Activated CD8-positive, alpha-beta memory T cell treated with anti-CD3 and anti-CD28 coated beads, Interleukin-2, amount 10 ng/mL, durations not matched to agents 7 days and 5 days (primary cell): ENCODE measurements around the gene ME3. TPM values are rescaled to one million over a fixed set of nuclear protein-coding genes. Genes with fewer than 3 reads are reported as not detected.

Experiments
- ATAC-seq: fragments of 150-1000 bp; cut with Tn5 transposase; one replicate; pipeline ENCODE4 v1.10.0; 2021; ENCODE audit warnings: moderate library complexity
- CTCF ChIA-PET: fragments of 350-600 bp; sonication (Branson Sonifier 250); formaldehyde crosslinking; loops from one replicate; lab custom pipeline; 2021; ENCODE audit warnings: antibody characterized with exemption; lab: Charles Lee
- DNase-seq: peaks from one replicate; pipeline ENCODE4 v3.0.0-alpha.2; 2020
- H3K27ac Mint-ChIP-seq: one replicate; pipeline ENCODE4 v1.8.0; 2021; ENCODE audit warnings: mild to moderate bottlenecking, mixed read lengths
- H3K27me3 Mint-ChIP-seq: one replicate; pipeline ENCODE4 v1.8.0; 2021; ENCODE audit warnings: mixed read lengths
- H3K36me3 Mint-ChIP-seq: one replicate; pipeline ENCODE4 v1.8.0; 2021; ENCODE audit warnings: mild to moderate bottlenecking, mixed read lengths
- H3K4me1 Mint-ChIP-seq: one replicate; pipeline ENCODE4 v1.8.0; 2021; ENCODE audit warnings: mixed read lengths
- H3K4me3 Mint-ChIP-seq: one replicate; pipeline ENCODE4 v1.8.0; 2021; ENCODE audit warnings: mild to moderate bottlenecking, moderate library complexity, mixed read lengths
- H3K9me3 Mint-ChIP-seq: one replicate; pipeline ENCODE4 v1.8.0; 2022; ENCODE audit warnings: low read depth, mixed read lengths
- total RNA-seq, 2 experiments: library from RNA; stranded (reverse); gene quantifications; one replicate each; pipeline ENCODE4 v1.2.3, GENCODE V29; 2021

Gene ME3
- total RNA-seq, 2 experiments from 2014 or later = 0.79 to 1.3 TPM

GRCh38 chr11:86460461-86461385 lies 211.7 kb downstream of the ME3 start:
- Mint-ChIP-seq H3K4me3 (no peak overlapping the region), H3K36me3 (no peaks in the 10 kb centered on the region), H3K27ac (peak overlapping the region; percentile 14), H3K4me1 (peaks cover 7% of the 10 kb centered on the region), H3K9me3 (no peaks in the 10 kb centered on the region), H3K27me3 (no peaks in the 10 kb centered on the region)
- CTCF ChIA-PET = interaction anchor here (1.0 to 2.8 kb wide), 3 partner anchors 11 to 147 kb away, joined by 3 to 9 read pairs (median 3); no protein-coding TSS in a partner anchor
- ATAC-seq (no peak), DNase-seq (no peak)

GRCh38 chr11:86459682-86460460 lies 212.5 kb downstream of the ME3 start:
- Mint-ChIP-seq H3K4me1 (peaks cover 7% of the 10 kb centered on the region), H3K27me3 (peaks cover 3% of the 10 kb centered on the region), H3K36me3 (no peaks in the 10 kb centered on the region), H3K4me3 (no peak overlapping the region), H3K9me3 (no peaks in the 10 kb centered on the region), H3K27ac (no peak overlapping the region)
- CTCF ChIA-PET = interaction anchor here (1.0 to 2.8 kb wide), 2 partner anchors 10 to 148 kb away, joined by 3 to 9 read pairs; no protein-coding TSS in a partner anchor
- DNase-seq = no peak
- ATAC-seq = no peak

- no peaks in the 10 kb centered on the region for H3K36me3 Mint-ChIP-seq
- DNase-seq (no peak), ATAC-seq (no peak)
- H3K27me3 Mint-ChIP-seq = peaks cover 3% of the 10 kb centered on the region
- H3K4me1 Mint-ChIP-seq = peaks cover 8% of the 10 kb centered on the region
- CTCF ChIA-PET = no interaction called here
- H3K4me3 Mint-ChIP-seq = no peak overlapping the region
- H3K9me3 Mint-ChIP-seq = no peaks in the 10 kb centered on the region
- H3K27ac Mint-ChIP-seq = no peak overlapping the region
These were observed 213.4 kb downstream of the ME3 start for GRCh38 chr11:86459002-86459385.

GRCh38 chr11:86458294-86459001 lies 214.0 kb downstream of the ME3 start:
- H3K4me3 Mint-ChIP-seq = no peak overlapping the region

GRCh38 chr11:86456075-86456939 lies 216.1 kb downstream of the ME3 start:
- CTCF ChIA-PET = interaction anchor here (0.7 to 5.2 kb wide), 14 partner anchors 8 to 362 kb away, joined by 3 to 24 read pairs (median 4); no protein-coding TSS in a partner anchor
- Mint-ChIP-seq H3K4me1 (peaks cover 11% of the 10 kb centered on the region), H3K4me3 (no peak overlapping the region), H3K27me3 (peaks cover 5% of the 10 kb centered on the region), H3K9me3 (no peaks in the 10 kb centered on the region), H3K27ac (no peak overlapping the region), H3K36me3 (no peaks in the 10 kb centered on the region)
- ATAC-seq (peak; percentile 83), DNase-seq (peak; percentile 86)

More at GRCh38 chr11:86458294-86459001, 214.0 kb downstream of the ME3 start:
- CTCF ChIA-PET = interaction anchor here (1.5 to 2.1 kb wide), 4 partner anchors 10 to 362 kb away, joined by 3 to 13 read pairs (median 9); no protein-coding TSS in a partner anchor
- H3K27ac Mint-ChIP-seq = no peak overlapping the region
- H3K4me1 Mint-ChIP-seq = peaks cover 11% of the 10 kb centered on the region
- no peak for DNase-seq
- H3K9me3 Mint-ChIP-seq = no peaks in the 10 kb centered on the region
- ATAC-seq = no peak
- H3K27me3 Mint-ChIP-seq = peaks cover 3% of the 10 kb centered on the region
- H3K36me3 Mint-ChIP-seq = no peaks in the 10 kb centered on the region

- ATAC-seq = no peak
- peaks cover 8% of the 10 kb centered on the region for H3K4me1 Mint-ChIP-seq
- H3K9me3 Mint-ChIP-seq = no peaks in the 10 kb centered on the region
- CTCF ChIA-PET = interaction anchor here (0.9 to 5.2 kb wide), 3 partner anchors 12 to 155 kb away, joined by 3 to 24 read pairs (median 5); no protein-coding TSS in a partner anchor
- H3K27ac Mint-ChIP-seq = no peak overlapping the region
- no peak overlapping the region for H3K4me3 Mint-ChIP-seq
- peaks cover 5% of the 10 kb centered on the region for H3K27me3 Mint-ChIP-seq
- no peak for DNase-seq
- no peaks in the 10 kb centered on the region for H3K36me3 Mint-ChIP-seq
These were observed 219.0 kb downstream of the ME3 start for GRCh38 chr11:86453290-86454030.

- Mint-ChIP-seq H3K27me3 (peaks cover 2% of the 10 kb centered on the region), H3K27ac (no peak overlapping the region), H3K36me3 (peaks cover 10% of the 10 kb centered on the region), H3K9me3 (peaks cover 2% of the 10 kb centered on the region), H3K4me3 (no peak overlapping the region), H3K4me1 (peaks cover 23% of the 10 kb centered on the region)
- ATAC-seq (no peak), DNase-seq (no peak)
- CTCF ChIA-PET = interaction anchor here (1.3 to 2.9 kb wide), 3 partner anchors 10 to 158 kb away, joined by 3 to 8 read pairs (median 6); no protein-coding TSS in a partner anchor
These were observed 222.3 kb downstream of the ME3 start for GRCh38 chr11:86449993-86450629.

GRCh38 chr11:86447763-86448480 lies 224.5 kb downstream of the ME3 start:
- peaks cover 21% of the 10 kb centered on the region for H3K4me1 Mint-ChIP-seq
- peaks cover 2% of the 10 kb centered on the region for H3K27me3 Mint-ChIP-seq
- H3K36me3 Mint-ChIP-seq = peaks cover 10% of the 10 kb centered on the region
- H3K9me3 Mint-ChIP-seq = peaks cover 2% of the 10 kb centered on the region
- peak; percentile 83 for ATAC-seq
- H3K4me3 Mint-ChIP-seq = no peak overlapping the region
- peak overlapping the region; percentile 79 for H3K27ac Mint-ChIP-seq
- peak; percentile 78 for DNase-seq
- CTCF ChIA-PET = interaction anchor here (0.9 to 2.9 kb wide), 4 partner anchors 9 to 577 kb away, joined by 3 to 12 read pairs (median 6); no protein-coding TSS in a partner anchor

GRCh38 chr11:86446924-86447285 lies 225.5 kb downstream of the ME3 start:
- no peak overlapping the region for H3K4me3 Mint-ChIP-seq
- H3K9me3 Mint-ChIP-seq = peaks cover 2% of the 10 kb centered on the region
- CTCF ChIA-PET = interaction anchor here (0.9 kb wide), 1 partner anchor 592 kb away, joined by 3 read pairs; the partner anchor contains the start of gene CCDC83
- no peak for DNase-seq
- peak overlapping the region; percentile 67 for H3K27ac Mint-ChIP-seq
- H3K4me1 Mint-ChIP-seq = peaks cover 21% of the 10 kb centered on the region
- no peaks in the 10 kb centered on the region for H3K27me3 Mint-ChIP-seq
- no peak for ATAC-seq
- peaks cover 10% of the 10 kb centered on the region for H3K36me3 Mint-ChIP-seq

GRCh38 chr11:86446163-86446923 lies 226.1 kb downstream of the ME3 start:
- peak; percentile 78 for DNase-seq
- Mint-ChIP-seq H3K36me3 (peaks cover 10% of the 10 kb centered on the region), H3K9me3 (peaks cover 2% of the 10 kb centered on the region), H3K27ac (peak overlapping the region; percentile 67), H3K27me3 (no peaks in the 10 kb centered on the region), H3K4me3 (no peak overlapping the region), H3K4me1 (peaks cover 21% of the 10 kb centered on the region)
- peak; percentile 64 for ATAC-seq
- CTCF ChIA-PET = interaction anchor here (0.9 kb wide), 1 partner anchor 591 kb away, joined by 3 read pairs; the partner anchor contains the start of gene CCDC83
